Measurements from ENCODE around the gene LGSN.
"Not testable (repeated sequence)": the region's sequence is repeated elsewhere in the genome, so short reads cannot be mapped to it uniquely, and the experiment has no call there.

The LGSN gene, protein sequence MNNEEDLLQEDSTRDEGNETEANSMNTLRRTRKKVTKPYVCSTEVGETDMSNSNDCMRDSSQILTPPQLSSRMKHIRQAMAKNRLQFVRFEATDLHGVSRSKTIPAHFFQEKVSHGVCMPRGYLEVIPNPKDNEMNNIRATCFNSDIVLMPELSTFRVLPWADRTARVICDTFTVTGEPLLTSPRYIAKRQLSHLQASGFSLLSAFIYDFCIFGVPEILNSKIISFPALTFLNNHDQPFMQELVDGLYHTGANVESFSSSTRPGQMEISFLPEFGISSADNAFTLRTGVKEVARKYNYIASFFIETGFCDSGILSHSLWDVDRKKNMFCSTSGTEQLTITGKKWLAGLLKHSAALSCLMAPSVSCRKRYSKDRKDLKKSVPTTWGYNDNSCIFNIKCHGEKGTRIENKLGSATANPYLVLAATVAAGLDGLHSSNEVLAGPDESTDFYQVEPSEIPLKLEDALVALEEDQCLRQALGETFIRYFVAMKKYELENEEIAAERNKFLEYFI

DNA sequence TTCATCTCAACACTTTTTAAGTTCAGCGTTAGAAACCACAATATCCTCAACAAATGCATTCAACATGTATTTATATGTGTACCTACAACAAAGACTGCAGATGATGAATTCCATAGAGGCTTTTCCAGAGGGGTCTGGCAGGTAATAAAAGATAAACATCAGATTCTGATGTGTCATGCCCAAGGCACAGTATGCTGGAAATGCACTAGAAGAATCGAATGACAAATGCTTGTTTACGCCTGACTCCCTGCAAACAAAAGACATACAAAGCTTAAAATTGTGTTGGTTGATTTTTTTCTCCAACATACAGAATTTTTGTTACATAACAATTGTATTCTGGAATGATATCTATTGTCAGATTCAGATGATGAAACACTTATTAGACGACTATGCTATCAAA, at the start of gene LGSN:
TSS of gene LGSN (minus strand) at position 45 of the 400 bp plus-strand sequence. CDS start at position 5, 40 bp downstream.
- no peak for DNase-seq (ENCODE audit: low read depth)
- no peak within 1 kb of the TSS for H3K4me3 ChIP-seq (ENCODE audit: low read depth, low read length)
- TF ChIP-seq, protein P1, sequence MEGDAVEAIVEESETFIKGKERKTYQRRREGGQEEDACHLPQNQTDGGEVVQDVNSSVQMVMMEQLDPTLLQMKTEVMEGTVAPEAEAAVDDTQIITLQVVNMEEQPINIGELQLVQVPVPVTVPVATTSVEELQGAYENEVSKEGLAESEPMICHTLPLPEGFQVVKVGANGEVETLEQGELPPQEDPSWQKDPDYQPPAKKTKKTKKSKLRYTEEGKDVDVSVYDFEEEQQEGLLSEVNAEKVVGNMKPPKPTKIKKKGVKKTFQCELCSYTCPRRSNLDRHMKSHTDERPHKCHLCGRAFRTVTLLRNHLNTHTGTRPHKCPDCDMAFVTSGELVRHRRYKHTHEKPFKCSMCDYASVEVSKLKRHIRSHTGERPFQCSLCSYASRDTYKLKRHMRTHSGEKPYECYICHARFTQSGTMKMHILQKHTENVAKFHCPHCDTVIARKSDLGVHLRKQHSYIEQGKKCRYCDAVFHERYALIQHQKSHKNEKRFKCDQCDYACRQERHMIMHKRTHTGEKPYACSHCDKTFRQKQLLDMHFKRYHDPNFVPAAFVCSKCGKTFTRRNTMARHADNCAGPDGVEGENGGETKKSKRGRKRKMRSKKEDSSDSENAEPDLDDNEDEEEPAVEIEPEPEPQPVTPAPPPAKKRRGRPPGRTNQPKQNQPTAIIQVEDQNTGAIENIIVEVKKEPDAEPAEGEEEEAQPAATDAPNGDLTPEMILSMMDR (IDR thresholded peaks at IDR 0.05; ENCODE audit: low read depth, low read length, missing control alignments), result no peak

DNA sequence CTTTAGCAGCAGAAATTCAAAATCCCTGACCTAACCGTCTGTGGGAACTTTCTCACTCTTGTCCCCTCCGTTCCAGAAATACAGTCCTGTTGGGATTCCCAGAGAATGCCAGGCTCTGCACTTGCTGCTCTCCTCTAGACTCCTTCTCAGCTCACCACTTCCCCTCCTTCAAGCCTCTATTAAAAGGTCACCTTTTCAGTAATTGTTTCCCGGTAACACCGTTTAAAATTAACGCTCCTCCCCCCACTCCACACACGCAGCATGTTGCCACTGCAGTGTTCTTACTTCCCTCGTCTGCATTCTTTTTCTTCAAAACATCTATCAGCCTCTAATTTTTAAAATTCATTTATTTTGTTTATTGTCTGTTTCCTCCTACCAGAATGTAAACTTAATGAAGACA, 48.6 kb upstream of the LGSN start:
- no peak for DNase-seq (ENCODE audit: low read depth)
- TF ChIP-seq, protein P1 (IDR thresholded peaks at IDR 0.05; ENCODE audit: low read depth, low read length, missing control alignments), result no peak
- H3K4me3 ChIP-seq (ENCODE audit: low read depth, low read length), result no peak overlapping the region

DNA sequence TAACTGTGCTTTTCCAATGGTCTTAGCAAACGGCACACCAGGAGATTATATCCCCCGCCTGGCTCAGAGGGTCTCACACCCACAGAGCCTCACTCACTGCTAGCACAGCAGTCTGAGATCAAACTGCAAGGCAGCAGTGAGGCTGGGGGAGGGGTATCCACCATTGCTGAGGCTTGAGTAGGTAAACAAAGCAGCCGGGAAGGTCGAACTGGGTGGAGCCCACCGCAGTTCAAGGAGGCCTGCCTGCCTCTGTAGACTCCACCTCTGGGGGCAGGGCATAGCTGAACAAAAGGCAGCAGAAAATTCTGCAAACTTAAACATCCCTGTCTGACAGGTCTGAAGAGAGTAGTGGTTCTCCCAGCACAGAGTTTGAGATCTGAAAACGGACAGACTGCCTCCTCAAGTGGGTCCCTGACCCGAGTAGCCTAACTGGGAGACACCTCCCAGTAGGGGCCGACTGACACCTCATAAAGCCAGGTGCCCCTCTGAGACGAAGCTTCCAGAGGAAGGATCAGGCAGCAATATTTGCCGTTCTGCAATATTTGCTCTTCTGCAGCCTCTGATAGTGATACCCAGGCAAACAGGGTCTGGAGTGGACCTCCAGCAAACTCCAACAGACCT, 42.8 kb upstream of the LGSN start:
- DNase-seq (ENCODE audit: low read depth); H3K4me3 ChIP-seq (ENCODE audit: low read depth, low read length): not testable (repeated sequence)

DNA sequence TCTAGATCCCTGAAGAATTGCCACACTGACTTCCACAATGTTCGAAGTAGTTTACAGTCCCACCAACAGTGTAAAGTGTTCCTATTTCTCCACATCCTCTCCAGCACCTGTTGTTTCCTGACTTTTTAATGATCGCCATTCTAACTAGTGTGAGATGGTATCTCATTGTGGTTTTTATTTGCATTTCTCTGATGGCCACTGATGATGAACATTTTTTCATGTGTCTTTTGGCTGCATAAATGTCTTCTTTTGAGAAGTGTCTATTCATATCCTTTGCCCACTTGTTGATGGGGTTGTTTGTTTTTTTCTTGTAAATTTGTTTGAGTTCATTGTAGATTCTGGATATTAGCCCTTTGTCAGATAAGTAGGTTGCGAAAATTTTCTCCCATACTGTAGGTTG, 37.6 kb upstream of the LGSN start:
- DNase-seq (ENCODE audit: low read depth), result not testable (repeated sequence)

DNA sequence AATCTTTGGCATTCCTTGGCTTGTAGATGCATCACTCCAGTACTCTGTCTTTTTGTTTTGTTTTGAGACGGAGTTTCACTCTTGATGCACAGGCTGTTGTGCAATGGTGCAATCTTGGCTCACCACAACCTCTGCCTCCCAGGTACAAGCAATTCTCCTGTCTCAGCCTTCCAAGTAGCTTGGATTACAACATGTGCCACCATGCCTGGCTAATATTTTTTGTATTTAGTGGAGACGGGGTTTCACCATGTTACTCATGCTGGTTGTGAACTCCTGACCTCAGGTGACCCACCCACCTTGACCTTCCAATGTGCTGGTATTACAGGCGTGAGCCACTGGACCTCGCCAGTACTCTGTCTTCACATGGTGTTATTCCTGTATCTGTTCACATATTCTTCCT, 35.8 kb upstream of the LGSN start:
- TF ChIP-seq, protein P1 (IDR thresholded peaks at IDR 0.05; ENCODE audit: low read depth, low read length, missing control alignments), result no peak
- DNase-seq (ENCODE audit: low read depth), result no peak
- no peak overlapping the region for H3K4me3 ChIP-seq (ENCODE audit: low read depth, low read length)

More for the DNA sequence above, 37.6 kb upstream of the LGSN start:
- not testable (repeated sequence) for H3K4me3 ChIP-seq (ENCODE audit: low read depth, low read length)

DNA sequence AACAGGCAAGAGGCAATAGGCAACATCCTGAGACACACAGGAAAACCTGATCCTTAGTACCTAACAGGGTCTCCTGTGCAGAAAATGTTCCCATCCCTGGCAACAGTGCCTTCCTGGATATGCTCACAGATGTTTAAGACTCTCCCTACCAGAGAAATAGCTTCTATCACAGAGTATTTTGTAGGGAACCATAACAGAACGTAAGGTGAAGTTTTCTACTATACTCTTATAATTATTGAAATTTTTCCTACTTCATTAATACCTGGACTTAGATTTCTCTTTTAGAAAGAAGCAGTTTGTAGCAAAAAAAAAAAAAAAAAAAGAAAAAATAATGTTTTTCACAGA, 33.5 kb upstream of the LGSN start:
- no peak for DNase-seq (ENCODE audit: low read depth)
- H3K4me3 ChIP-seq (ENCODE audit: low read depth, low read length), result peak overlapping the region; percentile 28; the same call in 1 of the 2 replicates
- TF ChIP-seq, protein P1 (IDR thresholded peaks at IDR 0.05; ENCODE audit: low read depth, low read length, missing control alignments), result no peak

DNA sequence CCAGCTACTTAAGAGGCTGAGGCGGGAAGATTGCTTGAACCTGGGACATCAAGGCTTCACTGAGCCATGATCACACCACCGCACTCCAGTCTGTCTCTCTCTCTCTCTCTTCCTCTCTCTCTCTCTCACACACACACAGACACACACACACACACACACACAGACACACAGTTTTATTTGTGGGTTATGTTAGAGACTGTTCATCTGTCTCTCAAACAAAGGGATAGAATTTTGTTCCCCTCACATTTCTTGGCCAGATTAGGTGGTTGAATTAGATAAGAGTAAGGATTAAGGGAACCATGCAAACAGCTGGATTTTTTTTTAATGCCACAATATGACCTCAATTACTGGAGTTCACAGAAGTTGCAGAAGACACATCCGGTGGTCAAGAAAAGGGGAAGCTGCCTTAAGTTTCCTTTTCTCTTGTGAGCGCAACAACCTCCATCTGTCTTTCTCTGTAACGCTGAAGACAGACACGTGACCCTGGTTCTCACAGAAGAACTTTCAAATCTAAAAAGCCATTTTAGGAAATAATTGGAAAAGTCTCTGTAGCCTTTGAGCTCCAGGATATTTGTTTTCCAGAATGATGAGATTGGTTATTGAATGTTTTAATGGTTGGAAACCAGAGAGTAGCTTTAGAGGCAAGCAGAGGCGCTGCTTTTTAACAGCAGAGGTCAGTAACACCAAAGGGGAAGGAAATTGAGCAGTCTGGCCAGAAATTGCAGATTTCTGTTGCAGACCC, 32.9 kb upstream of the LGSN start:
- H3K4me3 ChIP-seq (ENCODE audit: low read depth, low read length), result peak overlapping the region; percentile 28
- TF ChIP-seq, protein P1 (IDR thresholded peaks at IDR 0.05; ENCODE audit: low read depth, low read length, missing control alignments), result peak; percentile 65

More for the DNA sequence above, 32.9 kb upstream of the LGSN start:
- peak; percentile 96 for DNase-seq (ENCODE audit: low read depth)

All from GM12864 (cell line).